VCaP (cell line): ENCODE data around the gene NCEH1.

Experiments
- H3K27ac ChIP-seq: fragments of 450-650 bp; 2 replicates; pipeline ENCODE4 v1.5.1; 2017
- CTCF ChIP-seq: fragments of 450-650 bp; conservative IDR thresholded peaks from 2 replicates; pipeline ENCODE4 v1.5.1; 2017; ENCODE audit warnings: mild to moderate bottlenecking, moderate library complexity

The NCEH1 gene

DNA sequence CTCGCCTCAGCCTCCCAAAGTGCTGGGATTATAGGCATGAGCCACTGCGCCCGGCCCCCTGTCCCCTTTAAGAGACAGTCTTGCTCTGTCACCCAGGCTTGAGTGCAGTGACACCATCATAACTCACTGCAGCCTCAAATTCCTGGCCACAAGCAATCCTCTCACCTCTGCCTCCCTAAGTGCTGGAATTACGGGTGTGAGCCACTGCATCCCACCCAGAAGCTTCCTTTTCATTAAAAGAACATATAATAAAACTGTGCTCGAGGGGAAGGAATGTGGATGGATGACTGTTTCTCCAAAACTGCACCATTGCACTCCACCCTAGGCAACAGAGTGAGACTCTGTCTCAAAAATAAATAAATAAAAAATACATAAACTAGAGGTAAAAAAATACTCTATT lies 70.1 kb downstream of the NCEH1 start:
- no peak overlapping the region for H3K27ac ChIP-seq
- no peak for TF ChIP-seq CTCF

DNA sequence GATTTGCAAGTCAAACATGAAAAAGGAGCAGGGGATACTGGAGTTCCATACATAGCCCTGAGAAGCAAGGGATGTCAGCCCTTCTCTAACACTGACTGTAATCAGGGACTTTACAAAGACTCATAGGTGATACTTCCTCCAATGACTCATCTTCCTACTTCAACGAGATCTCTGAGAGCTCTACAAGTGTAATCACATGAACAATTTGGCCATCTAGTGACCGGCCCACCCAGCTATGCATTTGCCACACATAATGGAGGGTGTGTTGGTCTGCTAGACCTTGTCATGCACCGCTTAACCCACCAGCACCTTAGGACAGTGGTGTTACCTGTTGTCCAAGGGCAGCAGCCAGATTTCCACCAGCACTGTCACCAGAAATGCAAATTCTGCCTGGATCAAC lies 75.3 kb downstream of the NCEH1 start:
- TF ChIP-seq CTCF, result no peak
- no peak overlapping the region for H3K27ac ChIP-seq

DNA sequence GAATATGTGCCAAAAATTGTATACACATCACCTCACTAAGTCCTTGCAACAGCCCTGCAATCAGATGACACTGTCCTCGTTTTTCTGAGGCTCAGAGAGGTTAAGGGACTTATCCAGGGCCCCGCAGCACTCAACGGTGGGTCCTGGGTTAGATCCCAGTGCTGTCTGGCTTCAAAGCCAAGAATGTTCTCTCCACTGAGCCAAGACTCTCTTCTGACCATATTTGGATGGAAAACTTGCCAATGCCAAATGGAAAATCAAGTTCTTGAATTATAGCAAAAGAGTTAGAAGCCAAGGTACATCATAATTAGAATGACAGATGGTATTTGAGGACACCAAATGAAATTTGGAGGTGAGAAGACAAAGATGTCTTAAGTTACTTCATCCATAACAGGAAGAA lies 75.9 kb downstream of the NCEH1 start:
- no peak overlapping the region for H3K27ac ChIP-seq
- no peak for TF ChIP-seq CTCF

GRCh38 chr3:172630316-172630715 lies 80.6 kb downstream of the NCEH1 start:
- H3K27ac ChIP-seq, result no peak overlapping the region
- no peak for TF ChIP-seq CTCF

- no peak for TF ChIP-seq CTCF
- H3K27ac ChIP-seq, result no peak overlapping the region
Measured at GRCh38 chr3:172629470-172629869, 81.4 kb downstream of the NCEH1 start.

DNA sequence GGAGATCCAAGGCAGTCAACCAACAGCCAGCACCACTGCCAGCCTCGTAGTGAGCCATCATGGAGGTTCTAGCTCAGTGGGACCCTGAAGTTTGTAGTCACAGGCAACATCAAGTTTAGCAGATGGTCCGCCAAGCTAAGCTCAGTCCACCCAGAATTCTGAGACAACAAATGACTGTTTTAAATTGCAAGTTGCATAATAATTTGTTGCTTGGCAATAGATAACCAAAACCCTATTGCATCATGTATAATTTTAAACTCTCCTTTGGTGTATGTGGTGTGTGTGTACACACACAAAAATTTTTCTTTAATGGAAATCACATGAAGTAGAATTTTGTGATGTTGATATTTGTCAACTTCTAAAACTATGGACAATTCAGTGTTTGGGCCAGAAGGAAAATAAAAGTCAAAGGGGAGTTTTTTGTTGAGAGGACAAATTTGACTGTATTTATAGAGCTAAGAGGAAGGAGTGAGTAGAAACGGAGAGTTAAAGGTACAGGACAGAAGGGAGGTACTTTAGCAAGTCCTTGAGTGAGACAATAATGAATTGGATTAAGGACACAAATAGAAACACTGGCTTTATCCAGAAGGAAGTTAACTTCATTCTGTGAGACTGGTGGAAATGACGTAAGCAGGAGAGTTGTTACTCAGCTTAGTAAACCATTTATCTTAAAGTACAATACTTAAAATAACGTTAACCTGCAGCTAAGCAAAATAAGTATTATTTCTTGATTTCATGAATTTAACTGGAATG lies 83.6 kb downstream of the NCEH1 start:
- TF ChIP-seq CTCF, result no peak
- H3K27ac ChIP-seq, result no peak overlapping the region

DNA sequence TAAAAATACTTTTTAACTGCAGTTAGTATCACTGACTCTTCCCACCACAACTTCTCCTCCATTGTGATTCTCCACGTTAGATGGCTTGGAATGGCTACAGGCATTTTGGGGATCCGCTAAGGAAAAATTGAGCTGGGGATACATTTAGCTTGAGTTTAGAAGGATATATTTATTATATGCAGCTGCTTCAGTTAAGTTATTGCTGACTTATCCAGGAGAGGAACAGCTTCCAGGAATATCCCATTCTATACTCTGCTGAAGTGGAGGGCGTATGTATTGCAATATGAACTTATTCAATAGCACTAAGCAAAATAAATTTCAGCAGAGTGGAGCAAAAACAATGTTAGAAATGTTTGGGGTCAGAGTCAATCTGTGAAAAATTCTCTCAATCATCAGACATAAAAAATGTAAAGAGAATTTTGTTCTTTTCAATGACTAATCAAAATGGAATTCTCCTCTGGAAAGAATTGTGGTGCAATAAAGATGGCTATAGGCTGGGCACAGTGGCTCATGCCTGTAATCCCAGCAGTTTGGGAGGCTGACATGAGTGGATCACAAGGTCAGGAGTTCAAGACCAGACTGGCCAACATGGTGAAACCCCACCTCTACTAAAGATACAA lies 84.7 kb downstream of the NCEH1 start:
- no peak for TF ChIP-seq CTCF
- no peak overlapping the region for H3K27ac ChIP-seq
